ENCODE data around the gene MGAM2.

DNA sequence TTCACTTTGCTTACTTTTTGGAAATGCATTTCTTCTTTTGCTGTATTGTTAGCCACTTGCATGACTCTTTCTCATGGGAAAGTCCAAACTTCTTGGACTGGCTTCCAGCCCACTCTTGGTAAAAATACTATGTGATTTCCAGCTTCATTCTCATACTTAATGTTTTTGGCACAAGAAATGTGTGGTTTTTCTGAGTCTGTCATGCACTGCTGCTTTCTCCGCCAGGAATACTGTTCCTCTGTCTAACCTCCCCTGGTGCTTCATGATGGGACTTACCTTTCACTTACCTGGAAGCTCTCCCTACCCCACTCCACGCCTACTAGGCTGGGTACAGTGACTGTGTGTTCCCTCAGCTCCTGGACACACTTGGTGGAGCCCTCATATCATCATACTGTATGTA is 18.7 kb downstream of the MGAM2 start:
- TF ChIP-seq, protein P1, sequence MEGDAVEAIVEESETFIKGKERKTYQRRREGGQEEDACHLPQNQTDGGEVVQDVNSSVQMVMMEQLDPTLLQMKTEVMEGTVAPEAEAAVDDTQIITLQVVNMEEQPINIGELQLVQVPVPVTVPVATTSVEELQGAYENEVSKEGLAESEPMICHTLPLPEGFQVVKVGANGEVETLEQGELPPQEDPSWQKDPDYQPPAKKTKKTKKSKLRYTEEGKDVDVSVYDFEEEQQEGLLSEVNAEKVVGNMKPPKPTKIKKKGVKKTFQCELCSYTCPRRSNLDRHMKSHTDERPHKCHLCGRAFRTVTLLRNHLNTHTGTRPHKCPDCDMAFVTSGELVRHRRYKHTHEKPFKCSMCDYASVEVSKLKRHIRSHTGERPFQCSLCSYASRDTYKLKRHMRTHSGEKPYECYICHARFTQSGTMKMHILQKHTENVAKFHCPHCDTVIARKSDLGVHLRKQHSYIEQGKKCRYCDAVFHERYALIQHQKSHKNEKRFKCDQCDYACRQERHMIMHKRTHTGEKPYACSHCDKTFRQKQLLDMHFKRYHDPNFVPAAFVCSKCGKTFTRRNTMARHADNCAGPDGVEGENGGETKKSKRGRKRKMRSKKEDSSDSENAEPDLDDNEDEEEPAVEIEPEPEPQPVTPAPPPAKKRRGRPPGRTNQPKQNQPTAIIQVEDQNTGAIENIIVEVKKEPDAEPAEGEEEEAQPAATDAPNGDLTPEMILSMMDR (IDR thresholded peaks at IDR 0.05; ENCODE audit: low read depth, low read length, missing input control), result no peak
- TF ChIP-seq JUND (IDR thresholded peaks at IDR 0.05) (no peak), GABPA (IDR thresholded peaks at IDR 0.05 in 1 of 2, conservative IDR thresholded peaks at IDR 0.05 in 1 of 2) (no peak), FOXA1 (IDR thresholded peaks at IDR 0.05) (no peak), YY1 (IDR thresholded peaks at IDR 0.05) (no peak), NR2F2 (IDR thresholded peaks at IDR 0.05) (no peak), TAF1 (conservative IDR thresholded peaks at IDR 0.05) (no peak), RAD21 (IDR thresholded peaks at IDR 0.05) (no peak)
- TF ChIP-seq, protein P2, sequence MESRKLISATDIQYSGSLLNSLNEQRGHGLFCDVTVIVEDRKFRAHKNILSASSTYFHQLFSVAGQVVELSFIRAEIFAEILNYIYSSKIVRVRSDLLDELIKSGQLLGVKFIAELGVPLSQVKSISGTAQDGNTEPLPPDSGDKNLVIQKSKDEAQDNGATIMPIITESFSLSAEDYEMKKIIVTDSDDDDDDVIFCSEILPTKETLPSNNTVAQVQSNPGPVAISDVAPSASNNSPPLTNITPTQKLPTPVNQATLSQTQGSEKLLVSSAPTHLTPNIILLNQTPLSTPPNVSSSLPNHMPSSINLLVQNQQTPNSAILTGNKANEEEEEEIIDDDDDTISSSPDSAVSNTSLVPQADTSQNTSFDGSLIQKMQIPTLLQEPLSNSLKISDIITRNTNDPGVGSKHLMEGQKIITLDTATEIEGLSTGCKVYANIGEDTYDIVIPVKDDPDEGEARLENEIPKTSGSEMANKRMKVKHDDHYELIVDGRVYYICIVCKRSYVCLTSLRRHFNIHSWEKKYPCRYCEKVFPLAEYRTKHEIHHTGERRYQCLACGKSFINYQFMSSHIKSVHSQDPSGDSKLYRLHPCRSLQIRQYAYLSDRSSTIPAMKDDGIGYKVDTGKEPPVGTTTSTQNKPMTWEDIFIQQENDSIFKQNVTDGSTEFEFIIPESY (IDR thresholded peaks at IDR 0.05), result no peak
- TF ChIP-seq, protein P3, sequence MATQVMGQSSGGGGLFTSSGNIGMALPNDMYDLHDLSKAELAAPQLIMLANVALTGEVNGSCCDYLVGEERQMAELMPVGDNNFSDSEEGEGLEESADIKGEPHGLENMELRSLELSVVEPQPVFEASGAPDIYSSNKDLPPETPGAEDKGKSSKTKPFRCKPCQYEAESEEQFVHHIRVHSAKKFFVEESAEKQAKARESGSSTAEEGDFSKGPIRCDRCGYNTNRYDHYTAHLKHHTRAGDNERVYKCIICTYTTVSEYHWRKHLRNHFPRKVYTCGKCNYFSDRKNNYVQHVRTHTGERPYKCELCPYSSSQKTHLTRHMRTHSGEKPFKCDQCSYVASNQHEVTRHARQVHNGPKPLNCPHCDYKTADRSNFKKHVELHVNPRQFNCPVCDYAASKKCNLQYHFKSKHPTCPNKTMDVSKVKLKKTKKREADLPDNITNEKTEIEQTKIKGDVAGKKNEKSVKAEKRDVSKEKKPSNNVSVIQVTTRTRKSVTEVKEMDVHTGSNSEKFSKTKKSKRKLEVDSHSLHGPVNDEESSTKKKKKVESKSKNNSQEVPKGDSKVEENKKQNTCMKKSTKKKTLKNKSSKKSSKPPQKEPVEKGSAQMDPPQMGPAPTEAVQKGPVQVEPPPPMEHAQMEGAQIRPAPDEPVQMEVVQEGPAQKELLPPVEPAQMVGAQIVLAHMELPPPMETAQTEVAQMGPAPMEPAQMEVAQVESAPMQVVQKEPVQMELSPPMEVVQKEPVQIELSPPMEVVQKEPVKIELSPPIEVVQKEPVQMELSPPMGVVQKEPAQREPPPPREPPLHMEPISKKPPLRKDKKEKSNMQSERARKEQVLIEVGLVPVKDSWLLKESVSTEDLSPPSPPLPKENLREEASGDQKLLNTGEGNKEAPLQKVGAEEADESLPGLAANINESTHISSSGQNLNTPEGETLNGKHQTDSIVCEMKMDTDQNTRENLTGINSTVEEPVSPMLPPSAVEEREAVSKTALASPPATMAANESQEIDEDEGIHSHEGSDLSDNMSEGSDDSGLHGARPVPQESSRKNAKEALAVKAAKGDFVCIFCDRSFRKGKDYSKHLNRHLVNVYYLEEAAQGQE (IDR thresholded peaks at IDR 0.05), result no peak

All from liver (tissue), 3 donors.